ENCODE measurements around the gene SPNS3.

The SPNS3 gene

GRCh38 chr17:4433515-4434031, at the start of gene SPNS3:
SPNS3 (plus strand) TSS chr17:4433940; CDS start chr17:4433968, 28 bp downstream.
- DNase-seq, result no peak

- DNase-seq, result no peak
Measured at GRCh38 chr17:4386406-4386805, 47.3 kb upstream of the SPNS3 start.

- no peak for DNase-seq
Measured at GRCh38 chr17:4387137-4387536, 46.6 kb upstream of the SPNS3 start.

- DNase-seq, result no peak
Measured at GRCh38 chr17:4389079-4389478, 44.7 kb upstream of the SPNS3 start.

- DNase-seq, result peak; percentile 17
Measured at GRCh38 chr17:4393806-4394205, 39.9 kb upstream of the SPNS3 start.

- no peak for DNase-seq
Measured at GRCh38 chr17:4394208-4395110, 39.3 kb upstream of the SPNS3 start.

GRCh38 chr17:4395111-4395478, 38.6 kb upstream of the SPNS3 start:
- no peak for DNase-seq

- DNase-seq, result no peak
Measured at GRCh38 chr17:4397840-4398239, 35.9 kb upstream of the SPNS3 start.

GRCh38 chr17:4405038-4405669, 28.6 kb upstream of the SPNS3 start:
- no peak for DNase-seq

GRCh38 chr17:4405699-4406098, 28.0 kb upstream of the SPNS3 start:
- no peak for DNase-seq

- no peak for DNase-seq
Measured at GRCh38 chr17:4406386-4406785, 27.4 kb upstream of the SPNS3 start.

- no peak for DNase-seq
Measured at GRCh38 chr17:4407216-4407615, 26.5 kb upstream of the SPNS3 start.

- no peak for DNase-seq
Measured at GRCh38 chr17:4407851-4408250, 25.9 kb upstream of the SPNS3 start.

- no peak for DNase-seq
Measured at GRCh38 chr17:4409659-4410058, 24.1 kb upstream of the SPNS3 start.

GRCh38 chr17:4411201-4411600, 22.5 kb upstream of the SPNS3 start:
- DNase-seq, result no peak

- no peak for DNase-seq
Measured at GRCh38 chr17:4412933-4413831, 20.6 kb upstream of the SPNS3 start.

- DNase-seq, result no peak
Measured at GRCh38 chr17:4417129-4417667, 16.5 kb upstream of the SPNS3 start.

- no peak for DNase-seq
Measured at GRCh38 chr17:4420692-4421131, 13.0 kb upstream of the SPNS3 start.

- DNase-seq, result no peak
Measured at GRCh38 chr17:4422864-4423263, 10.9 kb upstream of the SPNS3 start.

GRCh38 chr17:4425398-4425797, 8.3 kb upstream of the SPNS3 start:
- no peak for DNase-seq

- DNase-seq, result no peak
Measured at GRCh38 chr17:4426499-4427208, 7.1 kb upstream of the SPNS3 start.

- DNase-seq, result no peak
Measured at GRCh38 chr17:4427505-4427904, 6.2 kb upstream of the SPNS3 start.
